ENCODE measurements around the gene RYR1.
"Not testable (repeated sequence)": the region's sequence is repeated elsewhere in the genome, so short reads cannot be mapped to it uniquely, and the experiment has no call there.

Gene RYR1

GRCh38 chr19:38615007-38615581 lies 181.6 kb downstream of the RYR1 start:
- no peak for DNase-seq (ENCODE audit: low read depth in 2 of 2)

DNA sequence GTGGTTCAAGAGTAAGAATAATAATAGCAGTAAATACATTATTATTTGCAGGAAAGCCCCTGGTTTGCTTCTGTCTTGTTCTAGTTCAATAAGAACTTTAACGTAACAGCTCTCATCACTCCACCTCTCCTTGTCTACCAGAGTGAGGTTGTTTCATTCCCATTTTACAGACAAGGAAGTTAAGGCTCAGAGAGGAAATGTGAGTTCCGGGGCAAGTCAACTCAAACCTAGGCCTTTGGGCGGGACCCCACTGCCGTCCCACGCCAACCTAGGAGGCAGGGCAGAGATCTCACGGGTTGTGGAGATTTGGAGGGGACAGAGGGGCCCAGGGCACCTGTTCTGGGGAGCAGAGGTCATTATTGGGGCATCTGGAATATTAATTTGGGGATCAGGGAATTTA lies 182.8 kb downstream of the RYR1 start:
- DNase-seq (ENCODE audit: low read depth in 2 of 2) = no peak

GRCh38 chr19:38617283-38617763 lies 183.8 kb downstream of the RYR1 start:
- no peak for DNase-seq (ENCODE audit: low read depth in 2 of 2)

DNA sequence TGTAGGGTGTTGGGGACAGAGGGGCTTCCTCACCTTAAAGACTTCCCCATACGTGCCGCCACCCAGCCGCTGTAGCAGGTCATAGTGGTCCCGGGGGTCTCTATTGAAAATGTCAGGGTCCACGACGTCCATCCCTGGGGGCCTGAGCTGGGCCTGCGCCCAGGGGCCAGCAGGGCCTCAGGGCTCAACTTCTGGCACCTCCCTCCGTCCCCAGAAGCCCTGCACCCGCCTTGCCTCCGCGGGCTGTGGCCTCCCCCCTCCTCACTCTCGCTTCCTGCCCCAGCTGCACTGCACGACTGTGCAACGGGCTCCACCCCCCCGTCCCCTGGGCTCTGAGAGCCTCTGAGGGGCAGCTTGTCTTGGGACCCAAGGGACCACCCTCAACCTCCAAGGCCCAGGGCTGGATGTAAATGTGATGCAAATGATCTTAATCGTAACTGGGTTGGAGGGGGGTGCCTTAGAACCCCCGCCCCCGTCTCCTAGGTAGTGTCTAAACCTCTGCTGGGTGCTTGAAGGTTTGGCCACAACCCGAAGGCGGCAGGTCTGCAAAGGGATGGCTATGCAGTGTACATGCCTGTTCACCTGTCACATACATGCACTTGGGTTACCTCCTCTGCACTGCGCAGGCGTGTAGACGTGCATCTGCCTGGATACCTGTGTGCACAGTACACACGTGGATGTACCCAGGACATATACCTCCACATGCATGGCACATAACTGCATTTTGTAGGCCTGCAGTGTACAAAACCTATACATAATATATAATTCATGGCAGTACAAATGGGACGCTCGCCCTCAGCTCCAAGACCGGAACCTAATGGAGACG lies 184.5 kb downstream of the RYR1 start, which contains the start of gene MAP4K1:
TSS of gene MAP4K1 (minus strand) at position 190 of the 826 bp plus-strand sequence. CDS start at position 132, 58 bp downstream.
- peak; percentile 30 to 45 for DNase-seq (ENCODE audit: low read depth in 2 of 2)

DNA sequence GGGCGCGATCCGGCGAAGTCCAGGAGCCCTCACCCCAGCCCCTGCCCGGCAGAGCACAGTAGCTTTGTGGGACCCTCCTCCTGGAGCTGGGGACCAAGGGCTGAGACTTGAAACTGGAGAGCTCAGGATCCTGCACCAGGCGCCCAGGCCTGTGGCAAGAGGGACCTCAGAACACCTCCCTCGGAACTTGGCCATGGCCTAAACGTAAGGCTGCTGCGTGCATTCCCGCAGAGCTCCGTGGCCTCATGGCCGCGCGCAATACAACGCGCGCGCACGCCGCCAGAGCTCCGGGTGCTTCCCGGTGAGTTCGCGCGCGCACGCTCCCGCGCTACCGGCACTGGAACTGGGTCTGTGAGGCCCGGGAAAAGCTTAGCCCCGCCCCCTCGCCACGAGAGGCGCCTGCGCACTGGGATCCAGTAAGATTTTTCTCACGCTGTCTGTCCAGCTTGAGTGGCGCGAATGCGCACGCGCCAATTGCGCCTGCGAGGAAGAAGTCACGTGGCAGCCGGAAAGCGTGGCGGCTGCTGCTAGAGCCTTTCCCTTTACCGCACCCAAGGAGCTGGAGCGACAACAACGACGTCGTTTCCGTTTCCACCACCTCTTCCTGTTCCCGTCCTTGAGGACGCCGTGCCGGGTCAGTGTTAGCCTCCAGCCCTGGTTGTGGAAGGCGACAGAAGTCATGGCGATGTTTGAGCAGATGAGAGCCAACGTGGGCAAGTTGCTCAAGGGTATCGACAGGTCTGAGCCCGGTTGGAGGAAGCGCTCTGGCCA lies 185.3 kb downstream of the RYR1 start, which contains the start of gene EIF3K:
TSS of gene EIF3K (plus strand) at position 599 of the 771 bp plus-strand sequence. CDS start at position 680, 81 bp downstream.
- DNase-seq (ENCODE audit: low read depth in 2 of 2) = peak; percentile 92 to 94

- no peak for DNase-seq (ENCODE audit: low read depth in 2 of 2)
These were observed 186.1 kb downstream of the RYR1 start for GRCh38 chr19:38619361-38620174.

GRCh38 chr19:38624822-38625221 lies 191.3 kb downstream of the RYR1 start:
- no peak for DNase-seq (ENCODE audit: low read depth in 2 of 2)

- no peak for DNase-seq (ENCODE audit: low read depth in 2 of 2)
These were observed 192.9 kb downstream of the RYR1 start for GRCh38 chr19:38626401-38626800.

DNA sequence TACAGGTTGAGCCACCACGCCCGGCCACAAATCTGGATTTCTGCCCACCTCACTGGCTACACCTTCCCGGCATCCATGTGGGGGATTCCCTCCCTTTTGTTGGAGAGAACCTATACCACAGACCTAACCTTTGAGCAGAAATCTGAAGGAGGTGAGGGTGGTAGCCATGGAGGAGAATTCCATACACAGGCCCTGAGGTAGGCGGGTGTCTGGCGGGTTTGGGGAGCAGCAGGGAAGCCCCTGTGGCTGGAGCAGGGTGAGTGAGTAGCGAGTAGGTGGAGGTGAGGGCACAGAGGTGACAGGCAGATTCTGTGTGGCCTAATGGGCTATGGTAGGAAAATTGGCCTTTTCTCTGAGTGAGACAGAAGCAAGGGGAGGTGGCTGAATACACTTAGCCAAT lies 196.1 kb downstream of the RYR1 start:
- no peak for DNase-seq (ENCODE audit: low read depth in 2 of 2)

DNA sequence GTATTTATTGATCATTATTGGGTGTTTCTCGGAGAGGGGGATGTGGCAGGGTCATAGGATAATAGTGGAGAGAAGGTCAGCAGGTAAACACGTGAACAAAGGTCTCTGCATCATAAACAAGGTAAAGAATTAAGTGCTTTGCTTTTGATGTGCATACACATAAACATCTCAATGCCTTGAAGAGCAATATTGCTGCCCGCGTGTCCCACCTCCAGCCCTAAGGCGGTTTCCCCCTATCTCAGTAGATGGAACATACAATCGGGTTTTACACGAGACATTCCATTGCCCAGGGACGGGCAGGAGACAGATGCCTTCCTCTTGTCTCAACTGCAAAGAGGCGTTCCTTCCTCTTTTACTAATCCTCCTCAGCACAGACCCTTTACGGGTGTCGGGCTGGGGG lies 197.8 kb downstream of the RYR1 start:
- not testable (repeated sequence) for DNase-seq (ENCODE audit: low read depth in 2 of 2)

- not testable (repeated sequence) for DNase-seq (ENCODE audit: low read depth in 2 of 2)
These were observed 198.5 kb downstream of the RYR1 start for GRCh38 chr19:38631811-38632475.

GRCh38 chr19:38632476-38633213 lies 199.2 kb downstream of the RYR1 start:
- no peak for DNase-seq (ENCODE audit: low read depth in 2 of 2)

GRCh38 chr19:38634757-38635482 lies 201.4 kb downstream of the RYR1 start:
- DNase-seq (ENCODE audit: low read depth in 2 of 2) = peak; percentile 40 to 51

GRCh38 chr19:38635483-38636399 lies 202.2 kb downstream of the RYR1 start:
- no peak for DNase-seq (ENCODE audit: low read depth in 2 of 2)

All from activated CD8-positive, alpha-beta memory T cell treated with anti-CD3 and anti-CD28 coated beads for 4 hours (primary cell).